ENCODE data around the gene CFHR5.
"Not testable (repeated sequence)": the region's sequence is repeated elsewhere in the genome, so short reads cannot be mapped to it uniquely, and the experiment has no call there.

The CFHR5 gene

DNA sequence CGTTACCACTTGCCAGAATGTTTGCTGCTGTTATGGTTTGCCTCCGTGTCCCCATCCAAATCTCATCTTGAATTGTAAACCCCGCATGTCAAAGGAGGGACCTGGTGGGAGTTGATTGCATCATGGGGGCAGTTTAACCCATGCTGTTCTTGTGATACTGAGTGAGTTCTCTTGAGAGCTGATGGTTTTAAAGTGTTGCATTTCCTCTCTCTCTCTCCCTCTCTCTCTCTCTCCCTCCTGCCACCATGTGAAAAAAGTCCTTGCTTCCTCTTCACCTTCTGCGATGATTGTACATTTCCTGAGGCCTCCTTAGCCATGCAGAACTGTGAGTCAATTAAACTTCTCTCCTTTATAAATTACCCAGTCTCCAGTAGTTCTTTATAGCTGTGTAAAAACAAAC is 44.4 kb downstream of the CFHR5 start:
- DNase-seq = no peak

DNA sequence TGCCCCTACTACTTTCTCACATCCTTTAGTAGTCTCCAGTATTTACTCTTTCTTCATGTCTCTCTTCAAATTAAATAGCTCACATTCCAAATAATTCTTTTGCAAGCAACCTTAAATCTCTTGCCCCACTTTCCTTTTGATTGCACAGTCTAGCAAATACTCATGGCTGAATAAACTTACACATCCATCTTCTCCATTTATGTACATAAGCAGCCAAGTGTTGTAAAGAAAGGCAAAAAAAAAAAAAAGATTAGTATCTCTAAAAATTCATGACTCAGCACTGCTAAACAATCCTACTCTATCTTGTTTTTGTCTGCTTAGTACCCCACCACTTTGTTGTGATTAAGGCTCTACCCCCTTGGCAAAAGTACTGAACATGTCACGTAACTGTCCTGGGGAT is 47.1 kb downstream of the CFHR5 start:
- DNase-seq = no peak

DNA sequence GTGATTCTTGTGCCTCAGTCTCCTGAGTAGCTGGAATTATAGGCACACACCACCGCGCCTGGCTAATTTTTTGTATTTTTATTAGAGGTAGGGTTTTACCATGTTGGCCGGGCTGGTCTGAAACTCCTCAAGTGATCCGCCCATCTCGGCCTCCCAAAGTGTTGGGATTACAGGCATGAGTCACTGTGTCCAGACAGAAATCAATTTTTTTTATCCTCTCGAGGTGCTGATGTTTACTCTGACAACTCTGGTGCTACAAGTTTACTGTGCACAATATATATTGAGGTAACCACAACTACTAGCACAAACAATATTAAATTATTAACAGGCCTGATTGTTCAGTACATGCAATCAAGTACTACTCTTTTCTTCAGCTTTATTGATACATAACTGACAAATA is 50.0 kb downstream of the CFHR5 start:
- DNase-seq = no peak

DNA sequence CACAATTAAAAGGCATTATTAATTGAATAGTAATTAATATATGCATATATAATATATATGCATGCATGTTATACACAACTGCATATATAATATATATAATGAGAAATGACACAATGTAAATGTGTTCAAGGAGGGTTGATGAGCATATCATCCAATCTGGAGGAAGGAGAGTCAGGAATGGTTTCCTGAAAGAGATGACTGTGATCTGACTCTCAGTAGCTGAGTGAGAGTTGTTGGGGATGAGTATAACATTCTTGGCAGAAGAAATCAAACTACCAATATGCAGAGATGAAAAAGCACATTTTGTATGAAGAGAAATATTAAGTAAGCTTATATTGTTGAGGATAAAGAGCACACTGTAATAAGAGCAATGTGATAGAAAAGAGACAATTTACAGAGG is 52.4 kb downstream of the CFHR5 start:
- no peak for DNase-seq

DNA sequence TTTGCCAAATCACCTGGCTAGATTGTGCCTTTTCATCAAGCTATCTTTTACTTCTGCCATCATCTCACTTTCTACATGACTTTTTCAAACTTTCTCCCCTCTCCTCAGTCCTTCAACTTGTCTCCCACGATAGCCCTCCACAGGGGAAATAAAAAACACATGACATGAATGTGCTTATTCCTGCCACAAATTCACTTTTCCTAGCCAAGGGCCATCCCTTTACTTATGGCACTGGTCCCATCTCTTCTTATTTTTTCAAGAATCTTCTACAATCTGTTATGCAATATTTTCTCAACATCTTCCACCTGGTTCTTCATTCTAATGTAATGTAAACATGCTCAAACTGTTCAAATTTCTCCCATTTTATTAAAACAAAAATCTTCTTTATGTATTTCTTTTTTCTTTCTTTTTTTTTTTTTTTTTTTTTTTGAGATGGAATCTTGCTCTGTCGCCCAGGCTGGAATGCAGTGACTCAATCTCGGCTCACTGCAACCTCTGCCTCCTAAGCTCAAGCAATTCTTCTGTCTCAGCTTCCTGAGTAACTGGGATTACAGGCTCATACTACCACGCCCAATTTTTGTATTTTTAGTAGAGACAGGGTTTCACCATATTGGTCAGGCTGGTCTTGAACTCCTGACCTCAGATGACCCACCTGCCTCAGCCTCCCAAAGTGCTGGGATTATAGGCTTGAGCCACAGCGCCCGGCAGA is 57.4 kb downstream of the CFHR5 start:
- not testable (repeated sequence) for DNase-seq

DNA sequence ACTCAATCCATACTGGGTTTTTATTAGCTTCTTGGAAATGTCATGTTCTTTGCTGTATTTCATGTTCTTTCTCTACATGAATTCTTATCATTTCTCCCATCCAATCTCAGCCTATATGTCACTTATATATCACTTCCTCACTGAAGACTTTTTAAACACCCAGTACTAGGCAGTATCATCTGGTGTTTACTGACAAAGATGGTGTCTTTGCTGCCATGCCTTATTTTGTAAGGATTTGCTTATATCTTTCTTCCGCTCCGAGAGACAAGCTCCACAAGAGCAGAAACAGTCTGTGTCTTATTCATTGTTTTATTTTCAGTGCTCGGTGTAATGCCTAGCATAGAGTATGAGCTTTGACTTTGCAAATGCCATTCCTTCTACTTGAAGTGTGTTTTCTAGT is 59.5 kb downstream of the CFHR5 start:
- DNase-seq = no peak

DNA sequence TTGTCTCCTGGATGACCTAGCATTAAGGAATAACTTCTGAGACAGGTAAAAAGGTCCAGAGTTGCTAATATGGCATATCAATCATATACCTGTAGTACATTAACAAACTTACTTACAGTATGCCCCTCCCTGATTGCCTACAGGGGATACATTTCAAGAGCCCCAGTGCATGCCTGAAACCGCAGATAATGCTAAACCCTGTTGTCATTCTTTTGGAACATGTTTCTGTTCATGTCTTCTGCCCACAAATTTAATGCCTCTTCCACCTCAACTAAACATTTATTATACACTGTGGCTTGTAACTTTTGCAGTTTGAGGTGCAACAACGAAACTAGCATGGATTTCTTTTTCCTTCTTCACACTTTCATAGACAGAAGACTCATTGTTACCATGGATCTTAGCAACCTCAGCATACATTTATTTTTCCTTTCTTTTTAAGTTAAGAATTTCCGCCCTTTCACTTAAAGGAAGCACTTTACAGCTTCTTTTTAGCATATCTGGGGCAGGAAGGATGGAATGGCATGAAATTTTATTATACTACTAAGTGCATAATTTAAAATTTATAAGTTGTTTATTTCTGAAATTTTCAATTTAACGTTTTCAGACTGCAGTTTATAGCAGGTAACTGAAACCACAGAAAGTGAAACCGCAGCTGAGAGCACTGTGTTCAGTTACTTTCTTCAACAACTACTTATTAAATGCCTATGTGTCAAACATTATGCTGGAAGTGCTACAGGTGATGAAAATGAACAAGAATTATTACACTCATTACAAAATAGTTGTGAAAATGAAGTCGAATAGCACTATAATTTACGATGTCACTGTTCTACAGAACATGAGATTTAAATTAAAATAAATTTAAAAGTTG is 64.4 kb downstream of the CFHR5 start:
- DNase-seq = no peak

DNA sequence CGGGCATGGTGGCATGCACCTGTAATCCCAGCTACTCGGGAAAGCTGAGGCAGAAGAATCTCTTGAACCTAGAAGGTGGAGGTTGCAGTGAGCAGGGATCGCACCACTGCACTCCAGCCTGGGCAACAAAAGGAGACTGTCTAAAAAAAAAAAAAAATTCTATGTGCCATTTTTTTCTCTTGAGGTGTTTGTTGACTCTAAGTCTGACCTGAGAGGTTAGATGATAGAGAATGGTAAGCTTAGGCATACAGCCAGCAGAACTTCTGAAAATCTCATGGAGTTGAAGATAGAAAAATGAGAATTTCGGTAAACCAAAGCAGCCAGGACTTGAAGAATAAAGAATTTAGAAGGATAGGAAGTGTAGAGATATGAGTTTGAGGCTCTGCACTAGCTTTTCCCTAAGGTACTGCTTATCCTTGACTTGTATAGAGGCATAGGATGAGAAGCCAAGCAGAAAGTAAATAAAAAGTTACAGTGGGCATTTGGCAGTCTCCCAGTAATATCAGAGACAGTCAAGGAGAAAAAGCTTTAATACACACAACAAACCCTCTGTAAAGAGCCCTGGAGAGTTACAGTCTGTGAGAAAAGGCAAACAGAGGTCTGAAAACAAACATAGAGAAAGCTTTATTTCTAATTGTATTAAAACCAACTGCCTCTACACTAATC is 65.5 kb downstream of the CFHR5 start:
- DNase-seq = no peak

DNA sequence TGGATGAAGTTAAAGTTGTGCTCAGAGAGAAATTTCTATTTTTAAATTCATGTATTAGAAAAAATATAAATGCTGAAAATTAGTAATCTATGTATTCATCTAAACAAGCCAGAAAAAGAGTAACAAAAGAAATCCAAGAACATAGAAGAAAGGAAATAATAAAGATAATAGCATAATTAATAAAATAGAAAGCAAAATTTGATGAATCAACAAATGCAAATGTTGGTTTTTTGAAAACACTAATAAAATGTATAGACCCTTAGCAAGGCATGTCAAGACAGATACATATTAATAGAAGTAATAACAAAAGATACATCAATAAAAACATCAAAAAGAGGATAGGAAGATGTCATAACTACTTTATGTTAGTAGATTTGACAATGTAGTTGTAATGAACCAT is 71.7 kb downstream of the CFHR5 start:
- no peak for DNase-seq
